GM10266 (cell line): Measurements from ENCODE around the gene LCOR.

Source experiments
- DNase-seq: peaks from one replicate; pipeline ENCODE4 v3.0.0; 2012; ENCODE audit errors: extremely low spot score
- TF ChIP-seq, protein P1 (sequence below): IDR thresholded peaks from 2 replicates; pipeline ENCODE4 v1.5.1; 2012; ENCODE audit warnings: mild to moderate bottlenecking, low read depth; ENCODE audit not compliant: control insufficient read depth, insufficient read depth; ENCODE audit errors: missing control alignments

The LCOR gene

DNA sequence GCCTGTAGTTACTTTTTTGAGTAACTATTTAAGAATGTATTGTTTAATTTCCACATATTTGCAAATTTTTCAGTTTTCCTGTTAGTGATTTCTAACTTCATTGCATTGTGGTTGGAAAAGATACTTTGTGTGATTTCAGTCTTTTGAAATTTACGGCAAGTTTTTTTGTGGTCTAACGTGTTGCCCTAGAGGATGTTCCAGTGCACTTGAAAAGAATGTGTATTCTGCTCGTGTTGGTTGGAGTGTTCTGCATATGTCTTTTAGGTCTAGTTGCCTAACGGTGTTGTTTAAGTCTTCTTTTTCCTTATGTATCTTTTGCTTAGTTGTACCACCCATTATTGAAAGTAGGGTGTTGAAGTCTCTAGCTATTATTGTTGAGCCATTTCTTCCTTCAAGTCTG, 59.7 kb downstream of the LCOR start:
- DNase-seq: no peak
- TF ChIP-seq, protein P1, sequence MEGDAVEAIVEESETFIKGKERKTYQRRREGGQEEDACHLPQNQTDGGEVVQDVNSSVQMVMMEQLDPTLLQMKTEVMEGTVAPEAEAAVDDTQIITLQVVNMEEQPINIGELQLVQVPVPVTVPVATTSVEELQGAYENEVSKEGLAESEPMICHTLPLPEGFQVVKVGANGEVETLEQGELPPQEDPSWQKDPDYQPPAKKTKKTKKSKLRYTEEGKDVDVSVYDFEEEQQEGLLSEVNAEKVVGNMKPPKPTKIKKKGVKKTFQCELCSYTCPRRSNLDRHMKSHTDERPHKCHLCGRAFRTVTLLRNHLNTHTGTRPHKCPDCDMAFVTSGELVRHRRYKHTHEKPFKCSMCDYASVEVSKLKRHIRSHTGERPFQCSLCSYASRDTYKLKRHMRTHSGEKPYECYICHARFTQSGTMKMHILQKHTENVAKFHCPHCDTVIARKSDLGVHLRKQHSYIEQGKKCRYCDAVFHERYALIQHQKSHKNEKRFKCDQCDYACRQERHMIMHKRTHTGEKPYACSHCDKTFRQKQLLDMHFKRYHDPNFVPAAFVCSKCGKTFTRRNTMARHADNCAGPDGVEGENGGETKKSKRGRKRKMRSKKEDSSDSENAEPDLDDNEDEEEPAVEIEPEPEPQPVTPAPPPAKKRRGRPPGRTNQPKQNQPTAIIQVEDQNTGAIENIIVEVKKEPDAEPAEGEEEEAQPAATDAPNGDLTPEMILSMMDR: no peak

DNA sequence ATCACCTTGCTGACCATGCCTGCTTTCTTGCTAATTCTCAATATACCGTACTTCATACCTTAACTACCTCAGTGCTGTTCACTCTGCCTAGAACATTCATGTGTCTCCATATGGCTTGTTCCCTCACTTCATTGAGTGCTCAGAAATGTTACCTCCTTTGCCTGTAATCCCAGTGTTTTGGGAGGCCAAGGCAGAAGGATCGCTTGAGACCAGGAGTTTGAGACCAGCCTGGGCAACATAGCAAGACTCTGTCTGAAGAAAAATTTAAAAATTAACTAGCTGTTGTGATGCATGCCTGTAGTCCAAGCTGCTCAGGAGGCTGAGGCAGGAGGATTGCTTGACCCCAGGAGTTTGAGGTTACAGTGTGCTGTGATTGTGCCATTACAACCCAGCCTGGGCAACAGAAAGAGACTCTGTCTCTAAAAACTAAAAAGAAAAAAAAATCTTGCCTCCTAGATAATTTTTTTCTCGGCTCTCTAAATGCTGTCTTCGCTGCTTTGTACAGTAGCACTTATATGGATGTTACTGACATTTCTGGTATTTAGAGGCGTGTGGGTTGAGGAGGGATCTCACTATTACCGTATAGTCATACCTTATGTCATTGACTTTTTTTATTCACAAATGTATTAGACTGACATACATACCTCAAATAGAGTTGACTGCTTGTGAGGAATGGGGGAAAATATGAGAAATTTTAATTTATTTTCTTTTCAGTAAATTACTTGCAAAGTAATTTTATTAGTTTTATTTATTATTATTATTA, 63.7 kb downstream of the LCOR start:
- TF ChIP-seq, protein P1: no peak
- no peak for DNase-seq

GRCh38 chr10:96896884-96897589, 64.9 kb downstream of the LCOR start:
- no peak for DNase-seq
- TF ChIP-seq, protein P1: no peak

DNA sequence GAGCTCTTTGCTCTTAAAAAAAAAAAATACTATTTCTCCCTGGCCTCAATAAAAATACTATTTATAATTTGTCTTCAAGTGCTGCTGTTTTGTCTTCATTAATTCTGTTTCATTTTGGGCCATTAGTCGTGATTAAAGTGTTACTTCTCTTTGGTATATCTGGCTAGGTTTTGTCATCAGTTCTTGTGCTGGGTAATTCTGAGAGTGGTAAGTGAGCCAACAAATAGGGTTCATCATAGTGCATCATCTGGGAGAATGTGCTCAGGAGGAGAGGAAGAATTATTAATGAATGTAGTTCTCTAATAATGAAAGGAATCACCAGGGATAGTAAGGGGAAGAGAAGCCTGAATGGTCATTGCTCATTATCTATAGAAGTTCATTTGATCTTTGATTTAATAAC, 70.0 kb downstream of the LCOR start:
- no peak for DNase-seq

GRCh38 chr10:96902731-96903358, 70.7 kb downstream of the LCOR start:
- no peak for DNase-seq
- TF ChIP-seq, protein P1: no peak

More for the DNA sequence above, 70.0 kb downstream of the LCOR start:
- TF ChIP-seq, protein P1: no peak

DNA sequence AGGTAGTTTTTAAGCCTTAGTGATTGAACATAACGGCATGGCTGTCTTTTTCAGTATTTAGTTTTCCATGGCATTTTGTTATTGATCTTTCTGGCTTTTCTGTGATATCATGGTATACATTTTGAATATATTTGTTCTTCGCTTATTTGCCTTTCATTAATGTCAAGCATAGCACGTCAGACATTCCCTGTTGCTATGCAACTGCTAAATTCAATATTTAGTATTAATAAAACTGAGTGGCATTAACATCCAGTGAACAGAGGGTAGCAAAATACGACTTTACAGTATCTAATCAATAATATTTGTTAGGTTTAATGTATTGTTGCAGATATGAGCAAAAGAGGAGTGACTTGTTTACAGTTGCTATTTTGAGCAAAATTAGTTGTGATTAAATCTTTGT, 72.5 kb downstream of the LCOR start:
- TF ChIP-seq, protein P1: no peak
- DNase-seq: no peak

DNA sequence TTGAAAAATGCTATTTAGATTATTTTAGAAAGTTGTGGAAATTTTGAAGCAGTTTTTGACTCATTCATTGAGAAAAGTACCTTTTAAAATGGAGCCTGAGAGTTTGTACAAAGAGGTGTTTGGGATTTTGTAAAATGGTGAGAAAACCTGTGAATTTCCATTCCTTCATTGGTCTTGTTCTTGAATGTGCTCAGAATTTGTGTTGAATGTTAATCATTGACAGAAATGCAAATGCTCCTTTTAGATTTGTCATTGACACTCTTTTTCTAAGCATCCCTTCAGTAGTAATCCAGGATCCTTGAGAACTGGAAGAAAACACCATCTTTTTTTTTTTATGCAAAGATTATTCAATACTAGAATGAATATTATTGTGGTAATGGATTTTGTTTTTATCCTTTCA, 74.8 kb downstream of the LCOR start:
- DNase-seq: no peak
- TF ChIP-seq, protein P1: no peak
